Nephron progenitor cell (in vitro differentiated cells): ENCODE measurements around the gene CLNK.

Experiments used
- DNase-seq: peaks from one replicate; pipeline ENCODE4 v3.0.0; 2021
- H3K27ac Mint-ChIP-seq: 2 replicates; pipeline ENCODE4 v1.8.0; 2021; ENCODE audit warnings: mild to moderate bottlenecking, moderate library complexity, mixed read lengths
- H3K27me3 Mint-ChIP-seq: 2 replicates; pipeline ENCODE4 v1.8.0; 2021; ENCODE audit warnings: mild to moderate bottlenecking, low read depth, mixed read lengths; ENCODE audit not compliant: poor library complexity
- H3K36me3 Mint-ChIP-seq: 2 replicates; pipeline ENCODE4 v1.8.0; 2021; ENCODE audit warnings: low read depth, mixed read lengths
- H3K4me1 Mint-ChIP-seq: 2 replicates; pipeline ENCODE4 v1.8.0; 2021; ENCODE audit warnings: mixed read lengths
- H3K4me3 Mint-ChIP-seq: 2 replicates; pipeline ENCODE4 v1.8.0; 2021; ENCODE audit warnings: mild to moderate bottlenecking, moderate library complexity, mixed read lengths
- H3K9me3 Mint-ChIP-seq: 2 replicates; pipeline ENCODE4 v1.8.0; 2021; ENCODE audit warnings: mild to moderate bottlenecking, moderate library complexity, mixed read lengths
- CTCF ChIP-seq: fragments of 200-600 bp; sonication (generic); IDR thresholded peaks from 2 replicates; pipeline ENCODE4 v1.5.0; 2021; ENCODE audit warnings: antibody characterized with exemption

Gene CLNK

GRCh38 chr4:10466161-10466560 lies 218.4 kb downstream of the CLNK start:
- H3K4me3 Mint-ChIP-seq: no peak overlapping the region
- H3K36me3 Mint-ChIP-seq: no peaks in the 10 kb centered on the region
- TF ChIP-seq CTCF: no peak
- H3K9me3 Mint-ChIP-seq: peaks cover 32% of the 10 kb centered on the region
- no peak for DNase-seq
- H3K4me1 Mint-ChIP-seq: no peaks in the 10 kb centered on the region
- peaks cover 38% of the 10 kb centered on the region for H3K27me3 Mint-ChIP-seq
- no peak overlapping the region for H3K27ac Mint-ChIP-seq

- peaks cover 68% of the 10 kb centered on the region for H3K27me3 Mint-ChIP-seq
- TF ChIP-seq CTCF: no peak
- no peak overlapping the region for H3K27ac Mint-ChIP-seq
- H3K4me3 Mint-ChIP-seq: no peak overlapping the region
- H3K4me1 Mint-ChIP-seq: no peaks in the 10 kb centered on the region
- DNase-seq: no peak
- peaks cover 58% of the 10 kb centered on the region for H3K9me3 Mint-ChIP-seq
- H3K36me3 Mint-ChIP-seq: peaks cover 14% of the 10 kb centered on the region
Measured at GRCh38 chr4:10462876-10463275, 221.7 kb downstream of the CLNK start.

- no peak for DNase-seq
Measured at GRCh38 chr4:10461850-10462400, 222.6 kb downstream of the CLNK start.

GRCh38 chr4:10461091-10461849 lies 223.3 kb downstream of the CLNK start:
- H3K4me1 Mint-ChIP-seq: peaks cover 2% of the 10 kb centered on the region
- H3K27ac Mint-ChIP-seq: no peak overlapping the region
- H3K36me3 Mint-ChIP-seq: peaks cover 17% of the 10 kb centered on the region
- H3K27me3 Mint-ChIP-seq: peaks cover 77% of the 10 kb centered on the region
- peaks cover 67% of the 10 kb centered on the region for H3K9me3 Mint-ChIP-seq
- TF ChIP-seq CTCF: peak; percentile 92
- peak overlapping the region; percentile 83 for H3K4me3 Mint-ChIP-seq
- peak; percentile 78 for DNase-seq

More at GRCh38 chr4:10461850-10462400, 222.6 kb downstream of the CLNK start:
- Mint-ChIP-seq H3K36me3 (peaks cover 14% of the 10 kb centered on the region), H3K27ac (no peak overlapping the region), H3K4me3 (peak overlapping the region; percentile 83), H3K27me3 (peaks cover 74% of the 10 kb centered on the region), H3K9me3 (peaks cover 63% of the 10 kb centered on the region), H3K4me1 (no peaks in the 10 kb centered on the region)
- TF ChIP-seq CTCF: no peak

- H3K27me3 Mint-ChIP-seq: peaks cover 77% of the 10 kb centered on the region
Measured at GRCh38 chr4:10460313-10461047, 224.1 kb downstream of the CLNK start.

More at GRCh38 chr4:10460313-10461047, 224.1 kb downstream of the CLNK start:
- no peak for TF ChIP-seq CTCF
- peaks cover 74% of the 10 kb centered on the region for H3K9me3 Mint-ChIP-seq
- H3K27ac Mint-ChIP-seq: no peak overlapping the region
- H3K4me3 Mint-ChIP-seq: peak overlapping the region; percentile 28
- no peak for DNase-seq
- peaks cover 5% of the 10 kb centered on the region for H3K4me1 Mint-ChIP-seq
- peaks cover 25% of the 10 kb centered on the region for H3K36me3 Mint-ChIP-seq
